PC-9 (cell line): ENCODE measurements around the gene TMEM9B.

Experiments used
- EZH2 ChIP-seq: fragments of 200-600 bp; sonication (generic); IDR thresholded peaks from 2 replicates; pipeline ENCODE4 v1.8.0; 2017; ENCODE audit warnings: antibody characterized with exemption, low read depth
- TF ChIP-seq, protein P1 (sequence below): fragments of 200-600 bp; sonication (generic); conservative IDR thresholded peaks from 2 replicates; pipeline ENCODE4 v1.6.1; 2017; ENCODE audit warnings: mixed run types, antibody characterized with exemption, mild to moderate bottlenecking, moderate library complexity

DNA sequence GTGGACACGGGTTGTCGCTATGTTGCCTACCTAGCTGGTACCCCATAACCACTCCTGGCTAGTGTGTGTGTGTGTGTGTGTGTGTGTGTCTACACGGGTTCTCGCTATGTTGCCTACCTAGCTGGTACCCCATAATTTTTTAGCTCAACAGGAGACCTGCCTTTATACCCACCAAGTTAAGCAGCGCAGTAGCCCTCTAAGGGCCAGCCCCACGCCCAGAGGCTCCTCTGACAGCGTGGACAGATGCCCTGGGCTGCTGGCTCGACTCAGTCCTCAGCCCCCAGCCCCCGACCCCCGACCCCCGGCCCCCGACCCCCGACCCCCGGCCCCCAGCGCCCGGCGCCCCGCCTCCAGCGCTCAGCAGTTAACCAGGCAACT lies 53.6 kb downstream of the TMEM9B start:
- TF ChIP-seq, protein P1, sequence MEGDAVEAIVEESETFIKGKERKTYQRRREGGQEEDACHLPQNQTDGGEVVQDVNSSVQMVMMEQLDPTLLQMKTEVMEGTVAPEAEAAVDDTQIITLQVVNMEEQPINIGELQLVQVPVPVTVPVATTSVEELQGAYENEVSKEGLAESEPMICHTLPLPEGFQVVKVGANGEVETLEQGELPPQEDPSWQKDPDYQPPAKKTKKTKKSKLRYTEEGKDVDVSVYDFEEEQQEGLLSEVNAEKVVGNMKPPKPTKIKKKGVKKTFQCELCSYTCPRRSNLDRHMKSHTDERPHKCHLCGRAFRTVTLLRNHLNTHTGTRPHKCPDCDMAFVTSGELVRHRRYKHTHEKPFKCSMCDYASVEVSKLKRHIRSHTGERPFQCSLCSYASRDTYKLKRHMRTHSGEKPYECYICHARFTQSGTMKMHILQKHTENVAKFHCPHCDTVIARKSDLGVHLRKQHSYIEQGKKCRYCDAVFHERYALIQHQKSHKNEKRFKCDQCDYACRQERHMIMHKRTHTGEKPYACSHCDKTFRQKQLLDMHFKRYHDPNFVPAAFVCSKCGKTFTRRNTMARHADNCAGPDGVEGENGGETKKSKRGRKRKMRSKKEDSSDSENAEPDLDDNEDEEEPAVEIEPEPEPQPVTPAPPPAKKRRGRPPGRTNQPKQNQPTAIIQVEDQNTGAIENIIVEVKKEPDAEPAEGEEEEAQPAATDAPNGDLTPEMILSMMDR: no peak
- no peak for TF ChIP-seq EZH2
